SU-DHL-6 (cell line): ENCODE results near the gene MEF2D.

ENCODE experiments used
- H2AFZ ChIP-seq: fragments of 200-600 bp; sonication (generic); 2 replicates; pipeline ENCODE4 v1.6.1; 2014; ENCODE audit warnings: low read depth, mild to moderate bottlenecking, moderate library complexity, mixed read lengths, antibody characterized with exemption, low read length; ENCODE audit not compliant: severe bottlenecking
- H3F3A ChIP-seq: fragments of 200-600 bp; shearing (Covaris generic); 2 replicates; pipeline ENCODE4 v1.6.0; 2016; ENCODE audit warnings: antibody characterized with exemption, mild to moderate bottlenecking; ENCODE audit not compliant: insufficient read depth
- H3K27ac ChIP-seq: fragments of 200-600 bp; sonication (generic); 2 replicates; pipeline ENCODE4 v1.5.1; 2016; ENCODE audit warnings: low read depth, mild to moderate bottlenecking, low read length, moderate library complexity, mixed read lengths
- H3K27me3 ChIP-seq: fragments of 200-600 bp; sonication (generic), shearing (Covaris generic); 2 replicates; pipeline ENCODE4 v1.6.0; 2014; ENCODE audit warnings: mild to moderate bottlenecking, low read length
- H3K36me3 ChIP-seq: fragments of 200-600 bp; sonication (generic); 2 replicates; pipeline ENCODE4 v1.6.1; 2014; ENCODE audit warnings: mild to moderate bottlenecking, low read length, mixed read lengths
- H3K4me2 ChIP-seq: fragments of 300-600, 200-600 bp; shearing (Covaris generic), sonication (generic); 2 replicates; pipeline ENCODE4 v1.6.0; 2014; ENCODE audit warnings: low read length, low read depth, mild to moderate bottlenecking; ENCODE audit not compliant: poor library complexity, severe bottlenecking
- H3K4me3 ChIP-seq: fragments of 200-600 bp; sonication (generic); 2 replicates; pipeline ENCODE4 v1.5.1; 2014; ENCODE audit warnings: antibody characterized with exemption, low read length, mild to moderate bottlenecking, mixed read lengths; ENCODE audit not compliant: insufficient read depth, poor library complexity, severe bottlenecking
- H3K79me2 ChIP-seq: fragments of 200-600 bp; sonication (generic); 2 replicates; pipeline ENCODE4 v1.6.1; 2014; ENCODE audit warnings: mild to moderate bottlenecking, low read length, moderate library complexity; ENCODE audit not compliant: insufficient read depth
- H3K9ac ChIP-seq: fragments of 200-600 bp; sonication (generic); 2 replicates; pipeline ENCODE4 v1.7.0; 2014; ENCODE audit warnings: mild to moderate bottlenecking, low read length
- H3K9me2 ChIP-seq: fragments of 200-600 bp; sonication (generic); replicated peaks from 2 replicates; pipeline ENCODE4 v1.6.1; 2014; ENCODE audit warnings: low read length; ENCODE audit not compliant: insufficient read depth
- H3K9me3 ChIP-seq: fragments of 200-600 bp; sonication (generic); 2 replicates; pipeline ENCODE4 v1.6.1; 2014; ENCODE audit warnings: low read length, mixed read lengths; ENCODE audit not compliant: insufficient read depth
- H4K20me1 ChIP-seq: fragments of 200-600 bp; sonication (generic); 2 replicates; pipeline ENCODE4 v1.6.1; 2014; ENCODE audit warnings: low read depth, mild to moderate bottlenecking, antibody characterized with exemption, low read length, moderate library complexity, mixed read lengths
- EZH2phosphoT487 ChIP-seq: fragments of 200-600 bp; sonication (generic), shearing (Covaris generic); conservative IDR thresholded peaks from 2 replicates; pipeline ENCODE4 v1.6.1; 2018; ENCODE audit warnings: mild to moderate bottlenecking, antibody characterized with exemption, low read length, moderate library complexity, mixed read lengths
- TF ChIP-seq, protein P1 (sequence below): fragments of 200-600 bp; sonication (generic); IDR thresholded peaks from one replicate; pipeline ENCODE4 v1.5.1; 2017; ENCODE audit warnings: antibody characterized with exemption, mild to moderate bottlenecking, low read length, moderate library complexity; ENCODE audit not compliant: insufficient read depth, poor library complexity, severe bottlenecking

Gene MEF2D

DNA sequence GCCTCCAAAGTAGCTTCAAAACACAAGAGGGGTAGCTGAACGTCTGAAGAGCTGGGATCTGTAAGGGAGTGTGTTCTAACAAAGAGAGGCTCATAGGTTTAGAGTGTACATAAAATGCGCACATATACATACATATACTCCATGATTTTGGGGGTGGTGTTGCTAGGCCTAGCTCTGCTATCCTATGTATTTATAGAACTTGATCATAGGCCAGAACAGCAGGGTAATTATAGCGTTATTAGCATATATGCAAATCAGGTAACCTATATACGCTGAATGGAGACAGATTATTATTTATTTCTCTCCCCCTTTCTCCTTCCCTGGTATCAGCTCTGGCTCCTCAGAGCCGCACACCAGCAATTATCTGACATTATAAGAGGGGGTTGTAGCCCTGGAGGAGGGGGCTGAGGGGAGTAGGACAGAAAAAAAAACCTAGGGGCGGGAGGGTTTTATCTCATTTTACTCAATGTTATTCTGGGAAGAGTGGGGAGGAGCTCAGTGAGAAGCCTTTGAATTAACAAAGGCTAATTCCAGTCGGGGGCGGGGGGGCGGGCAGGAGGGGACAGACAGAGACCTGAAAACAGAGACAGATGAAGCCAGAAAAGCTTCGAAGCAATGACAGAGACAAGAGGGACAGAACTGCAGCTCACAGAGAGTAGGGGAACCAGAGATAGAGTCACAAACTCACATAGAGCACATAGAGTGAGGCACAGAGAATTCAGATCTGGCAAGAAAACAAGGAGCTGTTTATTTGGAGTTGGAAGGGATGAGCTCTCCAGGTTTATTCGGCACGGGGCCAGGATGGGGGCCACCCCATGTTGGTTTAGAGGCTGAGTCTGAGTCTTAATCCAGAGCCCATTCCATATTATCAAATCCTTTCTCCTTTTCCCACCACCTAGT lies 68.6 kb downstream of the MEF2D start:
- Histone ChIP-seq H3K36me3 (no peaks in the 10 kb centered on the region), H3K9me2 (no peaks in the 10 kb centered on the region), H3K4me2 (no peak overlapping the region), H3K9ac (no peak overlapping the region), H3F3A (no peaks in the 10 kb centered on the region), H3K4me3 (no peak overlapping the region), H4K20me1 (no peaks in the 10 kb centered on the region), H3K79me2 (no peaks in the 10 kb centered on the region), H3K9me3 (no peaks in the 10 kb centered on the region), H3K27ac (no peak overlapping the region), H3K27me3 (no peaks in the 10 kb centered on the region), H2AFZ (no peak overlapping the region)
- no peak for TF ChIP-seq EZH2phosphoT487
- TF ChIP-seq, protein P1, sequence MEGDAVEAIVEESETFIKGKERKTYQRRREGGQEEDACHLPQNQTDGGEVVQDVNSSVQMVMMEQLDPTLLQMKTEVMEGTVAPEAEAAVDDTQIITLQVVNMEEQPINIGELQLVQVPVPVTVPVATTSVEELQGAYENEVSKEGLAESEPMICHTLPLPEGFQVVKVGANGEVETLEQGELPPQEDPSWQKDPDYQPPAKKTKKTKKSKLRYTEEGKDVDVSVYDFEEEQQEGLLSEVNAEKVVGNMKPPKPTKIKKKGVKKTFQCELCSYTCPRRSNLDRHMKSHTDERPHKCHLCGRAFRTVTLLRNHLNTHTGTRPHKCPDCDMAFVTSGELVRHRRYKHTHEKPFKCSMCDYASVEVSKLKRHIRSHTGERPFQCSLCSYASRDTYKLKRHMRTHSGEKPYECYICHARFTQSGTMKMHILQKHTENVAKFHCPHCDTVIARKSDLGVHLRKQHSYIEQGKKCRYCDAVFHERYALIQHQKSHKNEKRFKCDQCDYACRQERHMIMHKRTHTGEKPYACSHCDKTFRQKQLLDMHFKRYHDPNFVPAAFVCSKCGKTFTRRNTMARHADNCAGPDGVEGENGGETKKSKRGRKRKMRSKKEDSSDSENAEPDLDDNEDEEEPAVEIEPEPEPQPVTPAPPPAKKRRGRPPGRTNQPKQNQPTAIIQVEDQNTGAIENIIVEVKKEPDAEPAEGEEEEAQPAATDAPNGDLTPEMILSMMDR = no peak

DNA sequence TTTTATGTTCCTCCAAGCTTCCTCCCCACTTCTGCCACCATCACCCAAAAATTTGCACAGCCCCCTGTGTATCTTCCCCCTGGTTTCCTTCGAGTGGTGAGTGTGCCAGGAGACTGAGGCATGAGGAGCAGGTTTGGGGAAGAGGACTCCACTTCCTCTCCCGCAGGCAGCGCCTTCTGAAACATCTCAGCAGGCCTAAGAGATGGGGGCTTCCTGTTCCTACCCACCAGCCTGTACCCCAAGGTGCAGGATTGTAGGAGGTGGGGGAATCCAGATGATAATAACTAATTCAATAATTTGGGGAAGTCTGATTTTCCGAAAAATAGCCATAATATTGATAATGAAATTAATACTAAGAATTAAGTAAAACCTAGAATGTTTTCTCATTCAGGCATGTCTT lies 69.2 kb downstream of the MEF2D start:
- no peaks in the 10 kb centered on the region for H4K20me1 ChIP-seq
- no peaks in the 10 kb centered on the region for H3F3A ChIP-seq
- H3K79me2 ChIP-seq = no peaks in the 10 kb centered on the region
- no peak overlapping the region for H3K27ac ChIP-seq
- H3K27me3 ChIP-seq = no peaks in the 10 kb centered on the region
- H3K9me3 ChIP-seq = no peaks in the 10 kb centered on the region
- TF ChIP-seq, protein P1 = no peak
- no peak for TF ChIP-seq EZH2phosphoT487
- no peaks in the 10 kb centered on the region for H3K36me3 ChIP-seq
- H3K9ac ChIP-seq = no peak overlapping the region
- no peak overlapping the region for H3K4me3 ChIP-seq
- H2AFZ ChIP-seq = no peak overlapping the region
- H3K9me2 ChIP-seq = no peaks in the 10 kb centered on the region
- no peak overlapping the region for H3K4me2 ChIP-seq

DNA sequence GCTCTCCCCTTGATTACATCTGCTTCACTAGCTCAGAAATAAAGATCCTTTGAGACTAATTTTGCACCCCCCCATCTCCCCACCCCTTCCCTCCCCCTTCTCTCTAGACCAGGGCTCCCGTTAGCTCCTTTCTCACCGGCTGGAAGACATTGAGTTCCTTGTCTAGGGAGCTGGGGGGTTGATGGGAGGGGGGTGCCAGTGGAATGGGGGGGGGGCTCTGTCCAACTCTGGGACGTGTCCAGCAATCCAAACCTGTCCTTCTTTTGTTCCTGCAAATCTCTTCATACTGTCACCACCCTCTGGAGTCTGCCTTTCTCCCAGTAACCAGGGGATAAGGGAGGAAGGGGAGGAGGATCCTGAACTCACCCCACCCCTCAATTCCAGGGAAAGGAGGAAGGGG lies 69.7 kb downstream of the MEF2D start:
- Histone ChIP-seq H3K27me3 (no peaks in the 10 kb centered on the region), H3K4me2 (no peak overlapping the region), H3K9ac (no peak overlapping the region), H3K9me2 (no peaks in the 10 kb centered on the region), H3F3A (no peaks in the 10 kb centered on the region), H3K27ac (no peak overlapping the region), H3K9me3 (no peaks in the 10 kb centered on the region), H3K79me2 (no peaks in the 10 kb centered on the region), H4K20me1 (no peaks in the 10 kb centered on the region), H3K36me3 (no peaks in the 10 kb centered on the region), H2AFZ (no peak overlapping the region), H3K4me3 (no peak overlapping the region)
- TF ChIP-seq EZH2phosphoT487 = no peak
- TF ChIP-seq, protein P1 = no peak
